Keratinocyte (primary cell): ENCODE data around the gene RAB19. TPM values are rescaled to one million over a fixed set of nuclear protein-coding genes. Genes with fewer than 3 reads are reported as not detected.

Experiments used
- DNase-seq: peaks from one replicate; pipeline ENCODE4 v3.0.0-alpha.2; 2011; ENCODE audit warnings: low read depth, missing footprints, low spot score
- FAIRE-seq: peaks from 2 replicates; lab custom pipeline; 2011; peaks lifted over from hg19 to GRCh38; lab: Jason Lieb, UNC
- H2AFZ ChIP-seq: 2 replicates; pipeline ENCODE4 v1.6.0; 2012; ENCODE audit warnings: low read length, control low read depth, inconsistent platforms; ENCODE audit not compliant: control insufficient read depth
- H3K27ac ChIP-seq: 2 replicates; pipeline ENCODE4 v1.5.1; 2011; ENCODE audit warnings: low read length; ENCODE audit not compliant: control insufficient read depth, insufficient read depth
- H3K27me3 ChIP-seq: 3 replicates; pipeline ENCODE4 v1.6.0; 2011; ENCODE audit warnings: low read length; ENCODE audit not compliant: control insufficient read depth, insufficient read depth; ENCODE audit errors: extremely low read depth
- H3K36me3 ChIP-seq, 2 experiments: 2 replicates in 1 of 2; 3 replicates in 1 of 2; pipeline ENCODE4 v1.5.1; 2011; ENCODE audit warnings: low read length in 2 of 2, mild to moderate bottlenecking in 1 of 2; ENCODE audit not compliant: control insufficient read depth in 2 of 2, insufficient read depth in 2 of 2; ENCODE audit errors: extremely low read depth in 1 of 2
- H3K4me1 ChIP-seq: 3 replicates; pipeline ENCODE4 v1.5.1; 2011; ENCODE audit warnings: low read length; ENCODE audit not compliant: control insufficient read depth, insufficient read depth; ENCODE audit errors: extremely low read depth
- H3K4me2 ChIP-seq: 3 replicates; pipeline ENCODE4 v1.6.0; 2011; ENCODE audit warnings: low read depth, low read length; ENCODE audit not compliant: control insufficient read depth, insufficient read depth; ENCODE audit errors: extremely low read depth
- H3K4me3 ChIP-seq, 3 experiments: fragments of 200-600 bp in 1 of 3; sonication (generic) in 1 of 3; 2 replicates in 2 of 3; 3 replicates in 1 of 3; pipeline ENCODE4 v1.5.1; 2011 to 2016; ENCODE audit warnings: low read length in 3 of 3, mild to moderate bottlenecking in 3 of 3, control low read depth in 2 of 3, inconsistent platforms in 1 of 3, low read depth in 1 of 3, mixed read lengths in 1 of 3, mixed run types in 1 of 3, moderate library complexity in 1 of 3; ENCODE audit not compliant: control insufficient read depth in 2 of 3, insufficient read depth in 2 of 3; ENCODE audit errors: extremely low read depth in 1 of 3
- H3K79me2 ChIP-seq: 2 replicates; pipeline ENCODE4 v1.6.0; 2012; ENCODE audit warnings: low read length; ENCODE audit not compliant: control insufficient read depth, insufficient read depth
- H3K9ac ChIP-seq: 3 replicates; pipeline ENCODE4 v1.6.0; 2011; ENCODE audit warnings: low read length; ENCODE audit not compliant: control insufficient read depth, insufficient read depth; ENCODE audit errors: extremely low read depth
- H3K9me1 ChIP-seq: 3 replicates; pipeline ENCODE4 v1.6.0; 2011; ENCODE audit warnings: low read length; ENCODE audit not compliant: control insufficient read depth, insufficient read depth; ENCODE audit errors: extremely low read depth
- H3K9me3 ChIP-seq: 2 replicates; pipeline ENCODE4 v1.5.1; 2012; ENCODE audit warnings: low read depth, low read length; ENCODE audit not compliant: control insufficient read depth
- H4K20me1 ChIP-seq: 3 replicates; pipeline ENCODE4 v1.6.0; 2011; ENCODE audit warnings: low read length; ENCODE audit not compliant: control insufficient read depth, insufficient read depth; ENCODE audit errors: extremely low read depth
- EZH2 ChIP-seq: IDR thresholded peaks from one replicate; pipeline ENCODE4 v1.6.1; 2012; ENCODE audit warnings: inconsistent platforms, mild to moderate bottlenecking, low read length, moderate library complexity
- dilution Hi-C: fragments of 300-500 bp; cut with MboI; formaldehyde crosslinking; loops from one replicate; pipeline ENCODE4 v1.7.0; 2020; ENCODE audit warnings: low sequenced_read_pairs; ENCODE audit not compliant: extremely low pct_ligation_motif_present
- polyA plus RNA-seq, 5 experiments: library from polyadenylated mRNA; depleted of rRNA in 3 of 5; stranded (reverse) in 3 of 5; stranded (forward) in 1 of 5; unstranded in 1 of 5; fragments of >200 nt; gene quantifications; 1 replicate in 1 of 5; 2 replicates in 3 of 5; 3 replicates in 1 of 5; pipeline versions ENCODE4 v1.2.1 to v1.2.3, GENCODE V29; 2011 to 2012; ENCODE audit warnings: missing spikeins in 2 of 5, low read depth in 1 of 5, low replicate concordance in 1 of 5
- TF ChIP-seq, protein P1 (sequence below), 3 experiments: IDR thresholded peaks in 1 of 3; conservative IDR thresholded peaks in 1 of 3; optimal IDR thresholded peaks in 1 of 3; 2 replicates in 2 of 3; 3 replicates in 1 of 3; pipeline versions ENCODE3 to v1.5.1; 2011; ENCODE audit warnings: low read length in 3 of 3, mild to moderate bottlenecking in 3 of 3, moderate library complexity in 2 of 3, control low read depth in 1 of 3, inconsistent platforms in 1 of 3; ENCODE audit not compliant: insufficient read depth in 2 of 3; ENCODE audit errors: extremely low read depth in 1 of 3

RAB19 gene
- polyA plus RNA-seq, 1 donor (not counting 4 experiments of a cell fraction or from before 2014, with no cell fraction given) = not detected

DNA sequence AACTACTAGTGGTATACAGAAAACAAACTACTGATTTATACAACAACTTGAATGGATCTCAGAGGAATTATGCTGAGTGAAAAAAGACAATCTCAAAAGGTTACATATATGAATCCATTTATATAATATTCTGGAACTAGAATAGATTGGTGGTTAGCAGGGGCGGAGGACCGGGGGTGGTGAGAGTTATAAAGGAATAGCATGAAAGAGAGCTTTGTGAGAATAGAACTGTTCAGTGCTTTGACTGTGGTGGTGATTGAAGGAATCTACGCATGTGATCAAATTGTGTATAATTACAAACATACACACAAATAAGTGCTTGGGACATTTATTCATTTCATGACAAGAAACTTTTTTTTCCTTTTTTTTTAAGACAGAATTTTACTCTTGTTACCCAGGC, 19.6 kb downstream of the RAB19 start:
- Histone ChIP-seq H3K9me3 (no peaks in the 10 kb centered on the region), H3K4me1 (no peaks in the 10 kb centered on the region), H2AFZ (no peak overlapping the region), H3K79me2 (no peaks in the 10 kb centered on the region), H3K9ac (no peak overlapping the region), H3K27me3 (no peaks in the 10 kb centered on the region), H3K27ac (no peak overlapping the region), H3K36me3 (no peaks in the 10 kb centered on the region), H3K9me1 (no peaks in the 10 kb centered on the region), H3K4me3 (no peak overlapping the region), H4K20me1 (no peaks in the 10 kb centered on the region), H3K4me2 (no peak overlapping the region)
- FAIRE-seq (no peak), DNase-seq (no peak)
- TF ChIP-seq EZH2 = no peak
- TF ChIP-seq, protein P1, sequence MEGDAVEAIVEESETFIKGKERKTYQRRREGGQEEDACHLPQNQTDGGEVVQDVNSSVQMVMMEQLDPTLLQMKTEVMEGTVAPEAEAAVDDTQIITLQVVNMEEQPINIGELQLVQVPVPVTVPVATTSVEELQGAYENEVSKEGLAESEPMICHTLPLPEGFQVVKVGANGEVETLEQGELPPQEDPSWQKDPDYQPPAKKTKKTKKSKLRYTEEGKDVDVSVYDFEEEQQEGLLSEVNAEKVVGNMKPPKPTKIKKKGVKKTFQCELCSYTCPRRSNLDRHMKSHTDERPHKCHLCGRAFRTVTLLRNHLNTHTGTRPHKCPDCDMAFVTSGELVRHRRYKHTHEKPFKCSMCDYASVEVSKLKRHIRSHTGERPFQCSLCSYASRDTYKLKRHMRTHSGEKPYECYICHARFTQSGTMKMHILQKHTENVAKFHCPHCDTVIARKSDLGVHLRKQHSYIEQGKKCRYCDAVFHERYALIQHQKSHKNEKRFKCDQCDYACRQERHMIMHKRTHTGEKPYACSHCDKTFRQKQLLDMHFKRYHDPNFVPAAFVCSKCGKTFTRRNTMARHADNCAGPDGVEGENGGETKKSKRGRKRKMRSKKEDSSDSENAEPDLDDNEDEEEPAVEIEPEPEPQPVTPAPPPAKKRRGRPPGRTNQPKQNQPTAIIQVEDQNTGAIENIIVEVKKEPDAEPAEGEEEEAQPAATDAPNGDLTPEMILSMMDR (optimal IDR thresholded peaks at IDR 0.05 in 1 of 3, IDR thresholded peaks at IDR 0.05 in 1 of 3, conservative IDR thresholded peaks at IDR 0.05 in 1 of 3; ENCODE audit: extremely low read depth in 1 of 3, insufficient read depth in 2 of 3, low read length in 3 of 3) = no peak
- dilution Hi-C loops = no loop called here

DNA sequence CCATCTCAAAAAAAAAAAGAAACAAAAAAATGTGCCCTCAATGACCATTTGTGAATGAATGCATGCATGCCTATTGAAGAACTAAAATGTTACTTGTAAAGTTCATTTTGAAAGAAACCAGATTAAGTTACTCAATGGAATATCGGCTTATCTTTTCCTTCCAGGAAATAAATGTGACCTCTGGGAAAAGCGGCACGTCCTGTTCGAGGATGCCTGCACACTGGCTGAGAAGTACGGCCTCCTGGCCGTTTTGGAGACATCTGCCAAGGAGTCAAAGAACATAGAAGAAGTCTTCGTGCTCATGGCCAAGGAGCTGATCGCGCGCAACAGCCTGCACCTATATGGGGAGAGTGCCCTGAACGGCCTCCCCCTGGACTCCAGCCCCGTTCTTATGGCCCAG, 21.9 kb downstream of the RAB19 start:
- Histone ChIP-seq H3K9me1 (no peaks in the 10 kb centered on the region), H3K9ac (no peak overlapping the region), H3K4me1 (no peaks in the 10 kb centered on the region), H3K36me3 (no peaks in the 10 kb centered on the region), H3K79me2 (no peaks in the 10 kb centered on the region), H3K4me2 (no peak overlapping the region), H3K4me3 (no peak overlapping the region), H3K27me3 (no peaks in the 10 kb centered on the region), H4K20me1 (no peaks in the 10 kb centered on the region), H2AFZ (no peak overlapping the region), H3K27ac (no peak overlapping the region), H3K9me3 (no peaks in the 10 kb centered on the region)
- TF ChIP-seq EZH2 = no peak
- TF ChIP-seq, protein P1 (optimal IDR thresholded peaks at IDR 0.05 in 1 of 3, IDR thresholded peaks at IDR 0.05 in 1 of 3, conservative IDR thresholded peaks at IDR 0.05 in 1 of 3; ENCODE audit: extremely low read depth in 1 of 3, insufficient read depth in 2 of 3, low read length in 3 of 3) = no peak
- FAIRE-seq (no peak), DNase-seq (no peak)
- dilution Hi-C loops = no loop called here
